ENCODE results near the gene ENKD1.

ENKD1 gene

DNA sequence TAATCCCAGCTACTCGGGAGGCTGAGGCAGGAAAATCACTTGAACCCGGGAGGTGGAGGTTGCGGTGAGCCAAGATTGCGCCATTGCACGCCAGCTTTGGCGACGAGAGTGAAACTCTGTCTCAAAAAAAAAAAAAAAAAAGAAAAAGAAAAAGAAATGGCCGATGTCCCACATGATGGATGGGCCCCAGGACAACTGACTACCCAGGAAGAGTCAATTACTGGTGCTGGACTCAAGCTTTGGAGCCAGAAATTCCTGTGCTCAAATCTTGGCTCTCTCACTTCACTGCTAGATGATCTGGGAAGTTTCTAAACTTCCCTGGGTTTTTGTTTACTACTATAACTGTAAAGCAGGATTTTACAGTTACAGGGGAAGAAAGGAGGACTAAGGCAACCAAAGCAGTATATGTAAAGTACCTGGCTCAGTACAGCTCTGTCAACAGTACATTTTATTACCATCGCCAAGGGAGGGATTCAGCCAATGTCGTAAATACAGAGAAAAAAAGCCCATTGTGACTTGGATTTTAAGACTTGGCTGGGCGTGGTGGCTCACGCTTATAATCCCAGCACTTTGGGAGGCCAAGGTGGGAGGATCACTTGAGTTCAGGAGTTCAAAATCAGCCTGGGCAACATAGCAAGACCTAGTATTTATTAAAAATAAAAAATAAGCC is 11.9 kb upstream of the ENKD1 start:
- peak; percentile 64 to 78 for DNase-seq

DNA sequence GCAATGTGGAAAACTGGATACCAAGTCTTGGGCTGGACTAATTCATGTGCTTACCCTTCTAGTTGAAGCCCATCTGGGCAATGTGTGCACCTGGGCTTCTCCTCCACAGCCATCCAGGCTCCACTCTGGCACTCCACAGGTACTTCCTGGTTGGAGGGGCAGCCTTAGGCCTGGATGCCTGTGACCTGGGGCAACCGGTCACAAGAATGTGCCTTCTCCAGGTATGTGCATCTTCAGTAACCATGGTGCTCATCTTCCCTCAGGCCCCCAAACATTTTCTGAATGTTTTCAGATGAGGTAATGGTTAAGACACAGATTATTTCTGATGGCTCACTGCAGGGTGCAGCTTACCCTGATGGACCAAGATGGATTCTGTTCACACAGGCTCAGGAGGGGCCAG is 11.2 kb upstream of the ENKD1 start:
- DNase-seq, result no peak

DNA sequence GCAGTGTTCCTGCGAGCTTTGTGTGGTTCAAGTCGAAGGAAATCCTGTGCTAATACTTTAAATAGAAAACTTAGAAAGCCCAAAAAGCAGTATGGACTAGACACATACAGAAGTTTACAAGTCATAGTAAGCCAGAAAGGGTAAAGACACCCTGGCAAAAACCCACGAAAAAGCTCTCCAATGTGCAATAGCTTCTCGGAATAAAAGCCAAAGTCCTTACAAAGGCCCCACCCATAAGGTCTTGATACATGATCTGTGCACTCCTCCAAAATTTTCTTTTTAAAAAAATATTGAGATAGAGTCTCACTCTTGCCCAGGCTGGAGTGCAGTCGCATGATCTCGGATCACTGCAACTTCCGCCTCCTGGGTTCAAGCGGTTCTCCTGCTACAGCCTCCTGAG is 10.4 kb upstream of the ENKD1 start:
- no peak for DNase-seq

DNA sequence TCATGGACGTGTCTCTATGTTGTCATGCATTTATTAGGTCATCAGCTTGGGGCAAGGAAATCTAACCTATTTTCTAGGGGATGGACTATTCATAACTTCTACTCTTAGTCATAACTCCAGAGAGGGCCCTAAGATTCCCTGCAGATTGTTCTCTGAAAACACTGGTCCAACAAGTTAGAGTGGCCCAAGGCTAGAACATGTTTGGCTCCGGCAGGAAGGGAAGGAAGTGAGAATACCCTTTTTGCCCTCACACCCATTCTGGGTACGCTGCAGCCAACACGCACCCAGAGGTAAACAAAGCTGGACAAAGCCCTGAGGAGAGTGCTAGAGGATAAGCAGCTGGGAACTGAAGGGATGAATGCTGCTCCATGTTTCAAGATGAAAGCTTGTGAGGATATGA is 10.0 kb upstream of the ENKD1 start:
- DNase-seq, result no peak

DNA sequence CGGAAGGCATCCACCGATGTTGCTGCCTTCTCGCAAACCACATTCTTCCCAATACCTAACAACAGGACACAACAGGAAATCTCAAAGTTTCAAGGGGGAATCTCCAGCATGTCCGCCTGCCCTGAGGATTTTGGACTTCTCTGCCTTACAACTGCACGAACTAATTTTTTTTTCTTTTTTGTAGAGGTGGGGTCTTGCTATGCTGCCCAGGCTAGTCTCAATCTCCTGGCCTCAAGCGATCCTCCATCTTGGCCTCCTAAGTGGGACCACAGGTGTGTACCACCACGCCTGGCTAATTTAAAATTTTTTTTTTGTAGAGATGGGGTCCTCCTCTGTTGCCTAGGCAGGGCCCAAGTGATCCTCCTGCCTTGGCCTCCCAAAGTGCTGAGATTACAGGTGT is 9.4 kb upstream of the ENKD1 start:
- DNase-seq, result no peak

DNA sequence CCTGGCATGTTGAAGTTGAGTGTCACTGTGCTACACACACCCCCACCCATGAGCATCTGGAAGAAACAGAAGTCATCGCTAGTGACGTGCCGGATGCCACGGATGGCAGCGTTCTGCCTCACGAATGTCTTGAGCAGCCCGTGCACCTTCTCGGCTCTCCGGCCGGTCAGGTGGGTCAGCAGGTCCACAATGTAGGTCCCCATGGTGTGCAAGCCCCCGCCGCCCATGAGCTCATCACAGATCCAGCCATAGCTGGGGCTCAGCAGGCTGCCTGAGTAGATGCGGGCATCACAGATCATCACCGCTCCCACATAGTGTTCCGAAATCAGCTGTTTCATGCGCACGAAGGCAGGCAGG is 9.0 kb upstream of the ENKD1 start:
- DNase-seq, result no peak

DNA sequence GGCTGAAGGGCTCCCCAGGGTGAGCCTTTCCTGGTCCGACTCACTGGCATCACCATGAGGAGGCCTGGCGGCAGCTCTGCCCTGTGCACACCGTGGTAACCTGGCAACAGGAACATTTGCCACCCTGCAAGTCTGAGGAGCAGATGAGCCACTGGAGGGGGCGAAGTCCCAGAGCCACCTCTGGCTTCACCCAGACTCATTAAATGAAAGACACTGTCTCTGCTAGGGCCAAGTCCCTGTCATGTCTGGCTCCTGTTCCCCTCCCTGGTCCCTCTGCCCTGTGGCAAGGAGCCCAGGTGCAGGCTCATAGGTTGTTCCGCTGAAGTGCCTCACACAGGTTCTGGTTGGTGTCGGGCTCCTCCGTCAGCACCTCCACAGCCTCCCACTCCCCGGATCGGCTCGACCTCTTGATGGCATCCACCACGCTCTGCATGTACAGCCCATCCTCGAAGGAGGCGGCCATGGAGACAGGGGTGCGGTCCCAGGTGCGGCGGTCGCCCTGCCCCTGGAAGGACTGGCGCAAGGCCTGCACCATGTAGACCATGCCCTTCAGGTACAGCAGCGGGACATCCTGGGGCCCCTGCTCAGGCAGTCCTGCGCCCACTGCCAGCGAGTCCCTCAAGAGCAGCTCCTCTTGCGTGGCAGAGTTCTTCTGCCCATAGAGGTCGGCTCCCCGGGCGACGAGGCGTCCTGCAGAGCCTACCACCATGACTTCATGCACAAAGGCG is 8.5 kb upstream of the ENKD1 start:
- peak in 1 of 2 experiments; percentile 13 for DNase-seq

DNA sequence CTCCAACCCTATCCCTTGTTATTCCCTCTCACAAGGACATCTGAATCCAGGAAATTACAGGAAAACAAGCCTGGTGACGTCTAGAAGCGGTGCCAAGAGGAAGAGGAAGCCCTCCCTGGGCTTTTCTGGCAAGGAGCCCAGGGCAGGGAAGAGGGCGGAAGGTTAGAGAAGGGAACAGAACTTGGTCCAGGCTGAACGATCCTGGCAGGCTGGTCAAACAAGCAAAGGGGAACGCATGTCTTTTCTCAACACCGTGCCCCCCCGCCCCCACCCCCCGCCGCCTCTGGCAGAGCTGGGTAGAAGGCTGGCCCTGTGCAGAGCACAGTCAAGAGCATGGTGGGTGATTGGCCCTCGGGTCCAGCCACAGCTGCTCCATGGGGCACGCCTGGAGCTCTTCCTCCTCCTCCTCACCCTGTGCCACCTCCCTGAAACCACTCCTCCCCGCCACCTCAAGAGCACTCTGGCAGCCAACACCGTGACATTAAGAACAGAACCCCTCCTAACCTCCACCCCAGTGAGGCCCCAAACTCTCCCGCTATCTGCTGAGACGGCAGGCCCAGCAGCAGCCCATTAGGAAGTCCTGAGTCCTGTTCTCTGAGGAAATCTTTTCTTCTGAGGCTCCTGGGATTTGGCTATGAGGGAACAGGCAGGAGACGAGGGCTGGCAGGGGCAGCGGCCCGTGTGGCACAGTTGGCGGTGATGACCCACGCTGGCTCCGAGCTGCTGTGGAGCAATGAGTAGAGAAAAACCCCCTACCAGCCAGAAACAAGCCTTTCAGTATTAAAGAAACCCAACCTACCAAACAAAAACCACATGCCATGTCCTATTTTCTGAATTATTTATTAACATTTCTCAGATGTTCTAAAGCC is 7.4 kb upstream of the ENKD1 start:
- DNase-seq, result no peak

DNA sequence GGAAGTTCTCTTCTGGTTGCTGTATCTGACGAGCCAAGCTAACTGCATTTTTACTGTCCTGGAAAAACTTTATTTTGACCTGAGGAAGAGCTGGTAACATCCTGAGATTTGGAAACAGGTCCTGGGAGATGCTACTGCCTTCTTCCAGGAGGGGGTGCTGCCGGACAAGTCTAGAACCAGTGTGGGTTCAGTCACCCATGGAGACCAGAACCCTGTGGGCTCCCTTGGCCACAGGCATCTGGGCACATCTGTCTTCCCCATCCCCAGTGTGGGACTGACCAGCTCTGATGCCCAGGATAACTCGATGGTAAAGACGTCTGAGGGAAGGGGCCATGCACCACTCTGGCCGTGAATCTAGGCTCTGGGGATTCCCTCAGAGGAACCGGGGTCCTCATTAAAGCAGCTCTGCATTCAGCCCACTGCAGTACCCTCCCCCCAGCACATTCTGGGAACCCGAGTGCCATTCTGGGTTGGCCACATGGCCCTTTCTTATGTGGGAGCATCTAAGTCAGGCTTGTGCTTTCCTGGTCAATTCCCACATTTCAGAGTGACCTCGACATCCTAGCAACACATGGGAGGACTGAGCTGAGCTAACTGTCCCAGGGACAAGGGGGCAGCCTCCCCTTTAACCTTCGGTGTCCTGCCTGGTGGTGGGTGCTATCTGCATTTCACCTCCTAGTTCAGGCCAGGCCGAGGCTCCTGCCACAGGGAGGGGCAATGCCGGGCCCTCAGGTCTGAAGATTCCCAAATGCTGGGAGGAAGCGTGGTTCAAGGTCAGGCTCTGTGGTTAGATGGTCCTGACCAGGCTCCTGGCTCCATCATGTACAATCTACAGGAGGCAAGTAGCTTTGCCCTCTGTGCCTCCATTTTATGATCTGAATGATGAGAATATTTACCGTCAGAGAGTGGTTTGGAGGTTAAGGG is 6.5 kb upstream of the ENKD1 start:
- peak; percentile 40 to 72 for DNase-seq

DNA sequence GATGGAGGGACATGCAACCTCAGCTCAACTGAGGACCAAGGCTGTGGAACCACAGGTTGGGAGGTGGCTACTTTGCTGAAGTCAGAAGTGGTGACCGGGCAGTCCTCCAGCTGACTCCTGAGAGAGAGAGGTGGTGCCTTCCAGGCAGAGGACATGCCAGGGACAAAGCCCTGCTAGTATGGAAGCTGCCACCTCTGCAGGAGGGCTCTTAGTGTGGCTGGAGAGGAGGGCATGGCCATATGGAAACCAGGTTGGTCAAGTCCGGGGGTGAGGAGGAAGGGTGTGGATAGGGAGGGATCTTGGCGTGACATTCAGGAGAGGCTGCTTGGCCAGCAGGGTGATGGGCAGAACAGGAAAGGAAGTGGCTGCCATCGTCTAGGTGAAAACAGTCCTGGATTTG is 5.8 kb upstream of the ENKD1 start:
- no peak for DNase-seq

DNA sequence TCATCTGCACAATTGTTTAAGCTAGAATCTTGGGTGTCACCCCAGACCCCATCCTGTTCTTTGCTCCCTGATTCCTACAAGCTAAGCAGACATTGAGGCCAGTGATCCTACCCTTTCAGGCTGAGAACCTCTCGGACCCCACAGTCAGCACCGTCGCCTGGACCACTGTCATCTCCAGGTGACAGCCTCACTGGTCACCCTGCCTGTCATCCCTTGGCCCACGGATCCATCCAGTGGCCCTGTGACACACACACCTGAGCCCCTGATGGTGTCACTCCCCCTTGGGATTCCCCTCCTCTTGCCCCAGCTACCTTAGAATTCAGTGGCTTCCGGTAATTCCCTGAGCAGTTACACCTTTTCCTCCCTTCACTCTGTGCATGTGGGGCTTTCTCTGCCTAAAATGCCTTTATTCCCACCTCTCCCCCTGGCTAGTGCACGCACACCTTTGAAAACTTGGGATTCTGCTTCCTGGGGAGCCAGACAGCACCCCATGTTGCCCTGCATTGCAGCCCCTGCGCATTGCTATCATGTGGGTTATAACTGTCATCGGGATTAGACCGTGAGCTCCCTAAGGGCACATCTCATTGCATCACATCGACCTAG is 3.0 kb upstream of the ENKD1 start:
- DNase-seq, result no peak

DNA sequence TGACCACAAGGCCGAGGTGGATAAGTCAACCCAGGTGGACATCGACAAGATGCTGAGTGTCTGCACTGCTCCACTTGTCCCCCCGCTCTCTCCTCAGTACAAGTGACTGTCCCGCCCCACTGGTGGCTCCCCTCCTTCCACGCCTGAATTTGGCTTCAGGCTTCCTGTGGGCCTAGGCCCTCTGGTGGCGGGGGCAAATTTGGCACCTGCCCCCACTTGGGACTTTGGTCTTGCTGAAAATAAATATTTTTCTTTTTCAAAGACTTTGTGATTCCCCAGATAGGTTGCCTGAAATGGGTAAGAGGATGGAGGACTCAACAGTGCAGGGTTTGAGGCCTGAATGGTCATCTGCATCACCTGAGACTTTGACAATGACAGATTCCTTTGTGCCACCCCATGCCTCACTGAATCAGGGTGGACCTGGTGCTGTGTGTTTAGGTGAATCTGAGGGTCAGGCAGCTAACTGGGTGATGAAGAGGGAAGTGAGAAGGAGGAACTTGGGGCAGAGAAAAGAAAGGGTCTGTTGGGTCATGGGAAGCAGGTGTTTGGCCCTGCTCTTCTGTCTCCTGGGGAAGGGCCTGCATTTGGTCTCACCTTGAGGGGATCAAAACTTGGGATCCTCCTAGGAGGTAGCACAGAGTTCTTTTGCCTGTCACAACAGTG is 2.1 kb upstream of the ENKD1 start:
- no peak for DNase-seq

DNA sequence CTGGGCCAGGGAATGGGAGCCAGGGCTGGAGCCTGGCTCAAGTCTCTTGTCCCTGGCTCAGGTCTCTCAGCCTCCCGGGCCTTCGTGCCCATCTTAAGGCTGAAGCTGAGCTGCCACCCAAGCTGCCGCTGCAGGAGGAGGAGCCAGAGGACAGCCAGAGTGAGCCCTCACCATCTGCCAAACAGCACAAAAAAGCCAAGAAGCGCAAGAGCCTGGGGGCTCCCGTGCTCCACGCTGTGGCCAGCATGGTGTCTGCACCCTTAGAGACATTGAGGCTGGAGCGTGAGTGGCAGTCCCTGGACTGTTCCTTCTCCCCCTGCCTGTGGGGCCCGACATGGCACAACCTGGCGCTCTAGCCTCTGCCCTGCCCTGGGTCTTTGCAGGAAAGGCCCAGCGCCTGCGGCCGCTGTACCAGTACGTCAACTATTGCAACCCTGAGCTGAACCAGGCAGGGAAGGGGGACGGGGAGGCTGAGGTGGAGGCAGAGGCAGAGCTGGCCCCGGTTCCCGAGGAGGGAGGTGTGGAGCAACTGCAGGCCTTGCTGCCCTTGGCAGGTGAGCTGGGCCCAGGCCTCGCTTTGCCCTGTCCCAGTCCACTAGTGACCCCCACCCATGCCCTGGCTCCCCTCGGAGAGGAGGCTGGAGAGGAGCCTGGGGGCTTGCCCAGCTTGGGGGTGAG is 1.4 kb upstream of the ENKD1 start:
- DNase-seq, result peak; percentile 86 to 93

DNA sequence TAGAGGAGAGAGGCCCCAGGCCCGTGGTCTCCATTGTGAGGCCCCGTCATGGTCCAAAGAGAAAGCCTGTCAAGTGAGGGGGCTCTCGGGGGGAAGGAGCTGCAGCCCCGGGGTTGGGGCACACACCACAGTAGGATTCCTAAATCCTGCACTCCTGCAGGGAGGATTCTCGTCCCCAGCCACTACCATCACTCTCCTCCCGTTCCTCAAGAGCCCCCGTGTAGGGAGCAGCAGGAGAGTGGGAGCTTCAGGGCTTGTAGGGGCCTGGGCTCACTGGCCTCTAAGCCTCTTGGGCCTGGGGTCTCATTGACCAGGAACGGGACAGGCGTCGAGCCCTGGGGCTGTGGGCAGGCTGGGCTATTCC is 885 bp upstream of the ENKD1 start:
- DNase-seq, result no peak

DNA sequence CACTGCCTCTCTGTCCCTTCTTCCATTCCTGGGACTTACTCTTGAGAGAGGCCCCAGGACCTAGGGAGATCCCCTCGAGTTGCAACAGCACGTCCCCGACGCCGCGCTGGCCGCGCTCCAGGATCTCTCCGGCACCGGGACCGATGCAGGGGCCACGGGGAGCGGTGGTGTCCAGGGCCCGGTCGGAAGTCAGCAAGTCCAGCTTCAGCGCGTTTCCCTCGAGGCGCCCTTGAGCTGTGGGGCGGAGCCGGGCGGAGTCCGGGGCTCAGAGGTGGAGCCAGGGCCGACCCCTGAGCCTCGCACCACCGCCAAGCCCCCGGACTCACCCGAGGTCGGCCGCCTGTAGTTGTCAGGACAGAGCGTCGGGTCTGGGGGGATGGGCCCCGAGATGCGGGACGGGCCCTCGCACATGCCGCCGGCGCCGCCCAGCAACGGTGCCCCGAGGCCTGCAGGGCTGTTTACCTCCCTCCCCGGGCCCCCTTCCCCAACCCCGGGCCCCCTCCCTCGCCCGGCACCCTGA is 458 bp downstream of the ENKD1 start:
- peak in 1 of 2 experiments; percentile 44 for DNase-seq

DNA sequence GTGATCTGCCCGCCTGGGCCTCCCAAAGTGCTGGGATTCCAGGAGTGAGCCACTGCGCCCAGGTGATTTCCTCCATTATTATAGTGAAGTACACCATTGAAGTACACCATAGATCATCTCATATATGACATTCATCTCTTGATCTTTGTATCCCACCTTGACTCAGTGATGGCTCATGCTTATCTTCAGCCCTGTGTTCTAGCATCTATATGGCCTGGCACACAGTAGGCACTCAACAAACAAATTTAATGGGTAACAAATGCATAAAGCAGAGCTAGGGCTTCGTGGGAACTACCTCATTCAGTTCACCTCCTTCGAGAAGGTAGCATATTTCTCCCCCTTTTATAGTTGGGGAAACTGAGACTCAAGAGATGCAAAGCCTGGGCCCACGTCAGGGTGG is 952 bp downstream of the ENKD1 start:
- no peak for DNase-seq

DNA sequence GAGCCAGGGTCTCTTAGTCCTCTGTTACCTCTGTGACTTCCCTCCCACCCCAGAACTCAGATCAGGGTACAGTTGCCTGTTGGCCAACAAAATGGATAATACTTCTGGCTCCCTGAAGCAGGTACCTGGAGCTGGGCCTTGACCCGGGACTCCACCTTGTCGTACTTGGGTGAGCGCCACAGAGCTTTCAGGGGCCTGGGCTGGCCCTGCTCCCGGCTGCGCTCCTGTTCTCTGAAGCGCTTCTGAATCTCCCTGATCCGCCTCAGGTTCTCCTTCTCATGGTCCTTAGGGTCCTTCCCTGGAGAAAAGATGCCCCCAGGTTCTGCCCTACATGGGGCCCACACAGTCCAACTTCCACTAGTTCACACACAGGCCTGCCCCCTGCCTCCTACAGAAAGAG is 1.7 kb downstream of the ENKD1 start:
- no peak for DNase-seq

DNA sequence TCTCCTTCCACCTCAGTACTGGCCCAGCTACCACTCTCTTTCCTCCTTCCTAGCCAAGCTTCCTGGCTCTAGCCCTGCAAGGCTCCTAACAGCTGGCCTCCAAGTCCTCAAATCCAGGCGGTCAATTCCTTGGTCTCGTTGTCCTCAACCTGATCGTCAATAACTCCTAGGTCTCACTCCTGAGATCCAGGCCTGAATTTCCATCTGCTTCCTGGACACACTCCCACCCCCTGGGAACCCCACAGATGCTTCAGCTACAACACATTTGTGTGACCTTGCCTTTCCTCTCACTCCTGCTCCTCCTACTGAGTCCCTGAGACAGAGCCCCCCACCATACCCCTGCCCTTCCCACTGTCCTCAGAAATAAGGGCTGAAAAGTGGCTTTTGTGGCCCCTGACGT is 2.3 kb downstream of the ENKD1 start:
- no peak for DNase-seq

DNA sequence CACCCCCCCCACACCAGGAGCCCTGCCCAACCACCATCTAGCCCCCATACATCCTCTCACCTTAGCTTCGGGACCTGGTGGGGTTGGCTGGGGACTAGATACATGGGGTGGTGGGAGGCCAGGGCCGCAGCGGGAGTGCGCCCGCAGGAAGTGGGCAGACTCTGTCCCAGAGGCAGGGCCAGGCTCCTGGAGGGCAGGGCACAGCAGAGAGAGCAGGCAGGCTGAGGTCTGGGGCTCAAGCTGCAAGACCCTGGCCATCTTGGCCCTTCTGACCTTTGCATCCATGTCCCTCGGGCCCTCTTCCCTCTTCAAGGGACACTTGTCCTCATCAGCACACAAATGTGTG is 2.7 kb downstream of the ENKD1 start:
- DNase-seq, result no peak

DNA sequence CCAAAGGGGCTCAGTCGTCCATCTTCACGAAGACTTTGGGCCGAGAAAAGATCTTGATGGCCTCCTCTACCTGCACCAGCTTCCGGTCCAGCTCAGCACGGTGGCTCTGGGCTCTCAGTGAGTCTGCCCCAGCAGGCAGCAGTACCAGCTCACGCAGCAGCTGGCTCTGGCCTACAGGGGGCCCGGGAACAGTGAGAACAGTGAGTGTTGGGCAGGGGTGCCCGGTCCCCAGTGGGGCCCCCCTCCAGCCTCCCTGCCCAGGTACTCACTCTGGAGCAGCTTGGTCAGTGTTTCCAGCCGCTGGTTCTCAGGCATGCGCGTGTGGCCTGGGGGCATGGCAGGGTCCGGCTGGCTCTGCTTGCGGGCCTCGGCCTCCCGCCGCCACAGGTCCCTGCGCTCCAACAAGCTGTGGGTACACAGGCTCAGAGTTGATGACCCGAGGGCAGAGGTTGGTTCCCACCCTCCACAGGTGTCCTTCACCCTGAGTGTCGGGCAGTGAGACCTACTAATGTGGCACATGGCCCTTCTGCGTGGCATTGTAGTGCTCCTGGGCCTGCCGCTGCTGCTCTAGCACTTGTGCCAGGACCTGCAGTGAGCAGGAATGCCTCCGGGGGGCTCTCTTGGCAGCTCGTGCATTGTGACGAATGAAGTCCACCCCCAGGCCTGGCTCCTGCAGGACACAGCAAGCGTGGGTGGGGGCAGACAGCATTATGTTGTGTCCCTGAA is 3.2 kb downstream of the ENKD1 start:
- DNase-seq, result peak in 1 of 2 experiments; percentile 32

DNA sequence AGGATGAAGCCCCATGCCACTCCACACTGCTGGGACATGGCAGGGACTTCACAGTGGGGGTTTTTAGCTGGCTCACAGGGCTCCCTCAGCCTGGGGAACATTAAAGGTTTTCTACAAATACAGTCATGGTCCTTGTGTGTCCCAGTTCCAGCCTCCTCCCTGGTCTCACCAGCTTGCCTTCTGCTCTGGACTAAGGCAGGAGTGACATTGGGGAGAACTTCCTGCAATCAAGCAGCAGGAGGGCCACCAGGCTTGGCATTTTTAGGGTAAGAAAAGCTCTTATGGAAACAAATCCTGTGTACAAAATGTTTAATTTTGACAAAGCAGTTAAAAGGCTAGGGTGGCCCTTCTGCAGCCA is 3.9 kb downstream of the ENKD1 start:
- DNase-seq, result no peak
